Nucleus accumbens (tissue), 56 donors: ENCODE measurements around the gene EDIL3.
"Not testable (repeated sequence)": the region's sequence is repeated elsewhere in the genome, so short reads cannot be mapped to it uniquely, and the experiment has no call there.

Experiments
- DNase-seq, 56 donors: peaks; one replicate each; lab custom pipeline; 2025; lab: John Stamatoyannopoulos, UW

The EDIL3 gene

DNA sequence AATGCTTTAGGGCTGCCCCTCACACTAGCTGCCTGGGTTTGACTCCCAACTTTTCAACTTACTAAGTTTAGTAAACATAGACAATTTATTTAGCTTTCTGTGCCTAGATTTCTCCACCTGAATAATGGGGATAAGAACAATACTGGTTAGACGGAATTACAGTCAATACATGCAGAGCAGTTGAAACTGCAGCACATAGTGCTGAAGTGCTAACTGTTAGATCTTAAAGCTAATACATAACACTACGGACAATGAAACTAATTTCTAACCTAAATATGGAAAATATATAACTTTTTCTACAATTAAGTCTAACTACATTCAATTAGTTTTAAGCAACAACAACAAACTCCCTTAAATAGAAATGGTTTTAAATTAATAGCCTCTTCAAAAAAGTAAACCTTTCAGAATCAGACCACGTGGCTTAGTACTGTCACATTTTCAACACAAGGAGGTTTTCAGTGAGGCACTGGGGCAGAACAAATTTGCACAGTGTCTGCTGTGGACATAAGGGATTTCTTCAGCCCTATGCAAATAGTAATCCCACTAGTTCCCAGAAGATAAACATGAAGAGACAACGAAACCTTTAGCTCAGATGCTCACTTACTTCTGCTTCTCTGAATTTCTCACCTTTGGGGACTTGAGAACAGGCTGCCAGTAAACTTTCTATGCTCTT lies 293.4 kb downstream of the EDIL3 start:
- DNase-seq = no peak

DNA sequence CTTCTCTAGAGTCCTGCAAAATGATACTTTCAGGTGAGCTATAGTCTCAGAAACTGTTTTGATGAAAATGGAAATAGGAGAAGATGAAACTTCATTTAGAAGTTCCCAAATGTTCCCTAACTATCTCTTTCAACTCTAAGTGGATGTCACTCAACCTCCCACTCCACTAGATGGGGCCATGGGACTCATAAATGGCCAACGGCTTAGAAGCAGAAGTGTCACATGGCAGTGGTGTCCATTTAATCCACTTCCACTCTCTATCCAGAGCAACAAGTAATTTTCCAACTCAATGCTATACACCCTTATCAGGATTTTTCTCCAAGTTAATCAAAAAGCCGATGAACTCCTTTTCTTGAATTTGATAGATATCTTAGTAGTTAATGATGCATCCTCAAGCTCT lies 295.7 kb downstream of the EDIL3 start:
- peak in 2 of 56 donors; percentile 4 to 15 for DNase-seq

DNA sequence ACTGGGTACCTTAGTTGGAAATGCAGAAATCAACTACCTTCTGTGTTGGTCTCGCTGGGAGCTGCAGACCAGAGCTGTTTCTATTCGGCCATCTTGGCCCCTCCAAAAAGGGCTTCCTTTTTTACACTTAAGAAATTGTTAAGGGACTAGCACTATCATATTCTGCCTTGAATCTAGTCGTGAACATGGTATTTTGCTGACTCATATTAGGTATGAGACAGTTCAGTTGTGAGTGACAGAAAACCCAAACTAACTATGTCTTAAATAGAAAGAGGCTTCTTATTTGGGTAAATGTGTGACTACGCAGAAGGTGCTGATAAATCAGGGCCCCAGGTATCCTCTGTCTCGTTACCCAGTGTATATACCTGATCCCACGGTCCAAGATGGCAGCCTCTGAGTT lies 298.2 kb downstream of the EDIL3 start:
- DNase-seq = no peak

DNA sequence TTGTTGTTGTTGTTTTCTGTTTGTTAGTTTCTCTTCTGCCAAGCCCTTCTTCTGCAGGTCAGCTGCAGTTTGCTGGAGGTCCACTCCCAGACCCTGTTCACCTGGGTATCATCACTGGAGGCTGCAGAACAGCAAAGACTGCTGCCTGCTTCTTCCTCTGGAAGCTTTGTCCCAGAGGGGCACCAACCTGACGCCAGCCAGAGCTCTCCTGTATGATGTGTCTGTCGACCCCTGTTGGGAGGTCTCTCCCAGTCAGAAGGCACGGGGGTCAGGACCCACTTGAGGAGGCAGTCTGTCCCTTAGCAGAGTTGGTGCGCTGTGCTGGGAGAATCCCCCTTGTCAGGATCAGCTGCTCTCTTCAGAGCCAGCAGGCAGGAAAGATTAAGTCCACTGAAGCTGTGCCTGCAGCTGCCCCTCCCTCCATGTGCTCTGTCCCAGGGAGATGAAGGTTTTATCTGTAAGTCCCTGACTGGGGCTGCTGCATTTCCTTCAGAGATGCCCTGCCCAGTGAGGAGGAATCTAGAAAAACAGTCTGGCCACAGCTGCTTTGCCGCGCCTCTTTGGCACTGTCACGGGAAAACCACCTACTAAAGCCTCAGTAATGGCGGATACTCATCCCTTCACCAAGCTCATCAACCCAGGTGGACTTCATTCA lies 299.2 kb downstream of the EDIL3 start:
- no peak for DNase-seq

DNA sequence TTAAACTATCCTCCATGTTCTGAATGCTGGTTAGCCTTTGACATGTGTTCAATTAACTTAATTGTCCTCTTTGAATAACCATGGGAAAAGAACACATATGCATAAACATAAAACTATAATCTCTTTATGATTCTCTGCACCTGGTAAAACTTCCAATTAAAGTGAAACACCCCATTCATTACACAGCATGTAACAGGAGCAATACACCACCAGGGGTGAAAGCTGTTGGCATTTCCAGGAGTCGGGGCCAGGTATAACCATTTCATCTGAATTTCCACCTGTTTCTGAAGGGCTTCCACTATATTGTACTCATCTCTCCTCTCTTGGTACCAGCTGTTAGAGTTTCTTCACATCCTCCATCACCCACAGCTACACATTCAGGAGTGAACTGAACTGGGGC lies 303.8 kb downstream of the EDIL3 start:
- no peak for DNase-seq

DNA sequence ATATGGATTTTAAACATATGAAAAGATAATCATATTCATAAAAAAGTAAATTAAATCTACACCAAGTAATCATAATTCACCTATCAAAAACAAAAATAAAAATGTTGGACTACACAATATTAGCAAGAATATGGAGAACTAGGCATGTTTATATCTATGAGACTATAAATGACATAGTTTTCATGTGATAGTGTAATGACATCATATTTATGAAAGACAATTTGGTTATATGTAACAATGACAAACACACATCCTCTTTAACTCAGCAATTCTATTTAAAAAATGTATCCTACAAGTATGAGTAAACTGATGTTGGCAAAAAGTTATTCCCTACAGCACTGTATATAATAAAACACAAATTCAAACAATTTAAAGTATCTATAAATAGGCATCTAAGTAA lies 312.3 kb downstream of the EDIL3 start:
- DNase-seq = no peak

DNA sequence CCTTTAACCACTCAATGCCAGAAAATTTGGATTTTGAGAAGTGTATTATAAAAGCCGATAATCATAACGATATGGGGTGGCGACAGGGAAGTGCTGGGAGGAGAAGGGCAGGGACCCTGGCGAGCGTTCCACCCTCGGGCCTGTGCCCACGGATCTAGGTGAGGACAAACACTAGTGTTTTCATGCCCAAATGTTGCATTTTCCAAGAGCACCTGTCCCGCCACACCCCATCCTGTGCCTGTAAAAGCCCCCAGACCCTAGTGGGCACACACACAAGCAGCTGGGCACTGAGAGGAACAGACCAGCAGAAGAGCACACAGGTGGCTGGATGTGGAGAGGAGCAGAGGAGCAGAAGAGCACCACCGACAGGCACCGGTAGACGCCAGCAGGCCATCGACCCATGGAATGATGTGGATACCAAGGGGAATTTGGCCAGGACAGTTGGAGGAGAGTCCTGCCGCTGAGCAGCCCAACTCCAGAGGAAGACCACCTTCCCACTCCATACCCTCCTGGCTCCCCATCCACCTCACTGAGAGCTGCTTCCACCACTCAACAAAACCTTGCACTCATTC lies 315.0 kb downstream of the EDIL3 start:
- no peak for DNase-seq

DNA sequence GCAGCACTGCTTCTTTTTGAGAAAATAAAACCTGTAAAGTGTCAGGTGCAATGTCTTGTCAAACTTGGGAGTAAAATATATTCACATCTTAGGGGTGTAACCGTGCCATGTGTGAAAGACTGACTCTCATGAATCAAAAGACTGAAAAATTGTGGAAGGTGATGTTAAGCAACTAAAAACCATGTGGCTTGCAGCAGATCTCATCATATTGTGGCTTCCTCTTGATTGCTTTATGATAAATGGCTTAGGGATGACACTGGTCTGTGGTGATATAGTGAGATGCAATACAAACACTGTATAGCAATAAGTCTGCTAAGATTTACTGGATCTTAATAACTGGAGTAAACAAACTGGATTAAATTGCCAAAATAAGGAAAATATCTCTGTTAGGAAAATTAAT lies 321.6 kb downstream of the EDIL3 start:
- DNase-seq = no peak

DNA sequence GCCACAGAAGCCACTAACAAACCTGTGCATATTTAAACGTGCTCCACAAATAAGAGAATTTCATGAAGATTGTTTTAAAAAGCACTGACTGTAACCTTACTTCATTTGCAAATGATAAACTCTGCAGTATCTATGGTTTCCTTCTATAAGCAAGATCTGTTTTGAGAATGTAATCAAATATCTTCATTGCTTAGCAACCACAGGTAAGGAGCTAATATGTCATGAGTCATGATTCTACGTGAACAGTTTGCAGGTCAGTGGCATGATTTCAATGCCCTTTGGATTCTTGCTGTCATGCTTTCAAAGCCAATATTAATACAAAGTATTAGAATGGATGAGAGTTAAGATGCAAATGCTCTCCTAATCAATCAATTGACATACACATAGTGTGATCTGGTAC lies 325.0 kb downstream of the EDIL3 start:
- no peak for DNase-seq

DNA sequence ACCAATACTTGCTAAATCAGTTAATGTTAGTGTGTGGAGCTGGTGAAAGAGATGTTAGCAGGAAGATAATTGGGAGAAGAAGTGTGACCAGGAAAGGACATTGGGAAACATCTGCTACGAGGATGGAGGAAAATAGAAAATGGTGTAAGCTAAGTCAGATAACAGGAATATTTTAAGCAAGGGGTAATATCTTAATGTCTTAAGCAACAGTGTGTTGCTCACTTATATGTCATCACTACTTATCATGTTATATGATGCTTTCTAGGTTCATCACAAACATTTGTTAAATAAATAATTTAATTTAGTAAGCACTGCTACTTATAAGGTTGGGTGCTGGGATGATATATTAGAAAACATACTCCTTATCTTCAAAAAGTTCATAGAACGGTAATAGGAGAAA lies 326.1 kb downstream of the EDIL3 start:
- DNase-seq = no peak

DNA sequence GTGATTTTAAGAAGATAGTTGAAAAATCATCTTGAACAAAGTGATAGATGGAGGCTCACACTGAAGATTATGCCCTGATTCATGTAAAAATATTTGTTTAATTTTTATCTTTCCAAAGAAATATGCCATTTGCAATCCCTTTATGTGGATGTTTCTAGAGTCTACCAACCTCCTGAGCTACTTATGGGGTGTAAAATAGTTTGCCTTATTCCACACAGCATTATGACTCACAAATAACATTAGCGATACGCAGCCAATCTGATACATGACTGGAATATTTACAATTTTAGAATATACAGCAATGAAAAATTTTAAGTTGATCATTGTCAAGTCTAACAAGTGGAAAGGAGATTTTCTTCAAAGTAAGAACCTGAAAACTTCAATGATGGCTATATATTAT lies 327.5 kb downstream of the EDIL3 start:
- no peak for DNase-seq

DNA sequence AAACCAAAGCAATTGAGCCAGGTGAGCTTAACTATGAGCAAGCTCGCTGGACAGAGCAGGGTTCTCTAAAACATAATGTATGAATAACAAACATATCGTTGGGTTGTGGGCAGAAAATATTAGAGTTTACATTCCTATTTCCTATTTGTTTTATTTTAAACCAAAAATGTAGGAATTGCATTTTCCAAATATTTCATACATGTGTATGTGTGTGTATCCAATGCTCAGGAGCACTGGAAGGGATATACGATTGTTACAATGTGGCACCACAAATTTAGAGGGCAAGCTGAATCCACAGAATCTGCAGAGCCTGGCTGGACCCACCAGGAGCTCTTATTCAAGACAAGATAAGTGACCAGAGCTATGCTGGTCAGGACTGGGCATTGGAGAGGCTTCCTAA lies 338.7 kb downstream of the EDIL3 start:
- no peak for DNase-seq

DNA sequence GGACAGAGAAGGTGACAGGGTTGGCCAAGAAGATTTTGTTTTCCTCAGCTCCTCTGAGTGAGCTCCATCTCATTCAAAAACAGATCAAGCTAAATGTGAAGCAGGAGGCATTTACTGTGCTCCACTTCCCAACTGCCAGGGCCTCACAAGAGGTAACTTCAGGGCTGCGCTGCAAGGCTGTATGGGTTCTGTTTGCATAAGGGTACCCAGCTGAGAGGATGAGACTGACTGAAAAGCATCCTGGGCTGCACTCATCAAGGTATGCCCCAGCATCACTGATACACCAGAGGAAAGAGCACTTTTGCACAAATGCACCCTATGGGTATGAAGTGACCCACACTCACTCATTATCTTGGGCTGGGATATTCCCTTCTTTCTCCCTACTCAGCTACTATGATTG lies 347.8 kb downstream of the EDIL3 start:
- no peak for DNase-seq

DNA sequence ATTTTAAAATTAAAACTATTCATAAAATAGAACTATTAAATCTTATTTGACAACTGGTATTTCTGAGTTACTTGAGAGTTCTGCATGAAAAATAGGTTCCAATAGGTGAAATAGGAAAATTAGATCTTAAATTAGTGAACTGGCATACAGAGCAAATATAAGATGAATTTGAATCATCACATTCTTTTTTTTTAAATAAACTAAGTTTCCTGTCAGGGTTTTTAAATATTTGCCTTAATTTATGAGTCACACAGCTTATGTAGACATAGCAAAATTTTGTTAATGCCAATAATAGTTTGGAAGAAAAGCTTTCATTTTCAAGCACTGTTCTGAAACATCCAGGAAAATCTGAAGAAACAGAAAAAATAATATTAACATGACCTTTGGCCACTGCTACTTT lies 352.4 kb downstream of the EDIL3 start:
- no peak for DNase-seq

DNA sequence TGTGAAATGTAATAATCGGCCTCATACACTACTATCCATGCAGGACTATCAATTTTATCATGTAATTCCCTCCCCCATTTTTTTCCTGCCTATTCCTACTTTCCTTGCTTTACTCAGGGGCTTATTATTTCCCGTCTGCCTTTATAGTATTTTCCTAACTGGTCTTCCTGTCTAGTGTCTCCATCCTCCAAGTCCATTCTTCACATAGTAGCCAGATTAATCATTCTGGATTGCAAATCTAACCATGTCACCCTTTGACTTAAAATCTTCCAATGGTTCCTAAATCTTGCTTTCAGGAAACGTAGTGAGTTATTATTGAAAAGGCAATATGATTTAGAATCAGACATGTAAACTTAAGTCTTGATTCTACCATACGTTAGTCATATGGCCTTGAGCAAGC lies 356.6 kb downstream of the EDIL3 start:
- no peak for DNase-seq

DNA sequence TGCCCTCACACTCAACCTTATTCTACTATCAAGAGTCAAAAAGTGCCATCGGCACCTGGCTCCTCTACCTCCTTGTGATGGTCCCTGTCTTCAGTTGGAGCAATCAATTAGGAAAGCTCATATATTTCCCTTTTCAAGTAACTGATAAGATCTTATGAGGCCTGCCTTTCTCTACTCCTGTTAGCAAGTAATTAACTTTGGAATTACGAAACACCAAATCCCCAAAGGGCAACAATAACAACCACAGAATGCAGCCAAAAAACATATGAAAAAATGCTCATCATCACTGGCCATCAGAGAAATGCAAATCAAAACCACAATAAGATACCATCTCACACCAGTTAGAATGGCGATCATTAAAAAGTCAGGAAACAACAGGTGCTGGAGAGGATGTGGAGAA lies 366.2 kb downstream of the EDIL3 start:
- DNase-seq = not testable (repeated sequence)

DNA sequence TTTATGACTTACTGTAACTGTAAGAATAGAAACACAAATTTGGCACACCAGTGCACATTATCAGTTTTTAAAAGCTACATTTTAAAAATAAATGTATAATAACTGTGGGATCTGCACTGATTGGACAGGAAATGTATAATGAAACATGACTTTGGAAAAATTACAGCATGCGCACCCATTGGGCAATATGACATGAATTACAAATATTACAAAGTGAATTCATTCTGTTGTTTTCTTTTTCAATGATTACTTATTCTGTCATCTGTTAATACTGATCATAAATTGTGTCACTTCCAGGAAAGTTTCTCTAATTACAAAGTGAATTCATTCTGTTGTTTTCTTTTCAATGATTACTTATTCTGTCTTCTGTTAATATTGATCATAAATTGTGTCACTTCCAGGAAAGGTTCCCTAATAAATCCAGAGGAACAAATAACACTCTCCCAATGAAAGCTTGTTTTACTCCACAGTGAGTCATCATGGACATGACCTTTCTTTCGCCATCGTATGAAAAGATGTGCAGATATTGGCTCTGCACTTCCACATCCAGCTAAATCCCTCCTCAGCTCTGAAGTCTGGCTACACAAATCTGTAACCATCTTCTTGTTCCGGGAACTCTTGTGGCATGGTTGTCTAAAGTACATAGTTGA lies 367.0 kb downstream of the EDIL3 start:
- DNase-seq = peak in 1 of 56 donors; percentile 20

DNA sequence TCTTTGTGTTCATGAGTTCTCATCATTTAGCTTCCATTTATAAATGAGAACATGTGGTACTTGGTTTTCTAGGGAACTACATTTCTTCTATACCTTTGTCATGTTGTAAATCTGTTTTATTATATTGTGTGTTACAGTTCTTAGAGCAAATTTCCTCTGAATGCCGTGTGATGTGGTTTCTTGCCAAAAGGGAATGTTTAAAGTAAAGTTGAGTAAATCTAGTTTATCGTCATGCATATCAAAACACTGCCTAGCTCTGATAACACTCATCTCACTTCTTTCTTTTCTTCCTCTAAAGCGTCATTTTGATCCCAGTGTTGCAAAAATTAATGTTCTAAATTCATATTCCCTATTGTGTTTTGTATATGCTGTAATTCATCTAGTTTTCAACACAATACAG lies 368.6 kb downstream of the EDIL3 start:
- DNase-seq = no peak

DNA sequence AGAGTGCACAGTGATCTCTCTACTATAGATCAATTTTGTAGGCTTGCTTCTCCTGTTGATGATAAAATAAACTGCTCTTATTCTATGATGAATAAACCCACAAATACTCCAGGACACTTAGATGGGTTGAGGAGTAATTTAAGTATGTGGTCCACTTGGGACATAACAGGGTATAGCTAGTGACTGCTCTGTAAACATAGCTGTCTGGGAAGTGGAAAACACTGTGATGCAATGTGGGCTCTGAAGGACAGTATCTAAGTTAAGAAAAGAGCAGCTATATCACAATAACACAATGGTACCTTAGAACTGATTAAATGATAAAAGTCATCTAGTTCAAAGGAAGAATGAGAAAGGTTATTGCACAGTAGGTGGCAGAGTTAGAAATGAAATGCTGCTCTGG lies 369.7 kb downstream of the EDIL3 start:
- no peak for DNase-seq

DNA sequence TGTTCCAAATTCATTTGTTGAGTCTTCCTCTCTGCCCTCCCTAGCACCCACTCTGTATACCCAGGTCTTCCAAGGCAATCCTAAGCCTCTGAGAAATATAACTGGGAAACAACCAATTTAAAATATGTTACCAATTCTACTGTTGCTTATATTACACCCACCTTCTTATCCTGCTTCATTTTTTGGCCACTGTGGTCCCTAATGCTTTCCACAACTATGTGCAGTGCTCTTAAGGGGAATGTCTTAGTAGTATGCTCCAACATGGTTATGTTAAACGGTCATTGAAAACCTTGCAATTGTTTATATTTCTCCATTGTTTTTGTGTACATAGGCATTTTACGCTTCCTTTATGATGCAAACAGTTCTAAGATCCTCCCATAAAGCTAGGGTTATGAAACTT lies 390.9 kb downstream of the EDIL3 start:
- DNase-seq = no peak

DNA sequence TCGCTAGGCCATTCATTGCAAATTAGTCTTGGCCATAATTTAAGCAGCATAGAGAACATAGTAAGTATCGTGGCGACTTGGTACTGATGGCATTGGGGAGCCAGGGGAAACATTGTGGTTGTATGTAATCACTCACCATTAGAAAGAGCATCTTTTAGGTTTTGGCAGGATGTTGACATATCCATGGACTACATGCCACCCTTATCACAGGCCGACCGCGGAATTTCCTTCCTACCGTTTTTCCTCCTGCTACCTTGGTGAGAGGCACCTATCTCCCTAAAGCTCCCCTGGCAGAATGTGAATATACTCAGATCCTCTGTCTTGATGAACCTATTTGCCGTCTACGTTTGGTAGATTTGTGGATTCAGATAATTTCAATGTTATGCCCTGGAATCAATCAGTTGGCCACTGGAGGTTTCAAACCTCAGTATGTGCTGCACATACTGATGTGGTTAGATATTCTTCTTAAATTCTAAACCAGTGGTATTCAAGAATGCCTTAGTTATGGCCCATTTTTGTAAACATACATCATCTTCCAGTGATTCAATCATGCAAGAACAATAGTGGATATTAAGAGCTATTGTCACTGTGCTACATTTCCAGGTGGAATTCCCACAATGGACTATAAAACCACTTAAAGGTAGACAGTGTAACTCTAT lies 393.0 kb downstream of the EDIL3 start:
- no peak for DNase-seq
